Activated CD4-positive, alpha-beta T cell treated with anti-CD3 and anti-CD28 coated beads for 48 hours (primary cell): Measurements from ENCODE around the gene DESI1.

Experiments
- DNase-seq: peaks from one replicate; pipeline ENCODE4 v3.0.0-alpha.2; 2020

Gene DESI1

DNA sequence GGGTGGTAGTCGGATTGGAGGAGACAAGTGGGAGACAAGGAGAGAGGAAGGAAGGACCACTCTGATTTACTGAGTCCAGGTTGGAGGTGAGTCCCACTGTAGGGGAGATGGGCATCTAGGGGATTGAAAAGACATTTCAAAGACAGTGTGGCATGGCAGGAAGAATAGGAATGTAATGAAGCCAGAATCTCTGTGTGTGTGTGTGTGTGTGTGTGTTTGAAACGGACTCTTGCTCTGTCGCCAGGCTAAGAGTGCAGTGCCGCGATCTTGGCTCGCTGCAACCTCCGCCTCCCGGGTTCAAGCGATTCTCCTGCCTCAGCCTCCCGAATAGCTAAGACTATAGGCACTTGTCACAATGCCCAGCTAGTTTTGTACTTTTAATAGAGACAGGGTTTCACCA, 64.3 kb downstream of the DESI1 start:
- DNase-seq = no peak

DNA sequence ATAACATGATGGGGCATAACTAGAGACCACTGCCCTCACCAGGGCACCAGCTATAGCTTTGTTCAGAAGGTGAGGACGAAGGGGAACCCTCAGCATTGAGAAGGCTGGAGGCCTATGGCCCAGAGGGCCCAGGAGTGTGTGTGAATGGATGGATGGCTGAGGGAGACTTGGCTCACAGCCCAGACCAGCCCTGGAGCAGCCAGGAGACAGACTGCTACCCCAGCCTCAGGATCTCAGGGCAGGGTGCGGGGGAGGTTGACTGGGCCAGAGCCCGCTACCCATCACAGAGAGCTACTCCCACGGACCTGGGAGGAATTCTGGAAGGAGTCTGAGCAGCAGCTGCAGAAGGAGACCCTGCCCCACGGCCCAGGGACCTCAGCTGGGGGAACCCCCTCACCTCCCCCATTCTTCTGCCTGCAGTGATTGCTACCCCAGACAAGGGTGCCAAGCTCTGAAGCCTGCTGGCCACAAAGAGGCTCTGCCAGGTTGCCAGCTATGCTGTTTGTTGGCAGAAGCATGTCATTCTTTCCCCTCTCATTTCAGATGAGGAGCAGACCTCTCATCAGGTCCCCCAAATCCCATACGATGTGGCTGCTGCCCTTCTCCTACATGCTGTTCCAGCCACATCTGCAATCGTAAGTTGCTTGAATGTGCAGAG, 65.4 kb downstream of the DESI1 start:
- DNase-seq = no peak

DNA sequence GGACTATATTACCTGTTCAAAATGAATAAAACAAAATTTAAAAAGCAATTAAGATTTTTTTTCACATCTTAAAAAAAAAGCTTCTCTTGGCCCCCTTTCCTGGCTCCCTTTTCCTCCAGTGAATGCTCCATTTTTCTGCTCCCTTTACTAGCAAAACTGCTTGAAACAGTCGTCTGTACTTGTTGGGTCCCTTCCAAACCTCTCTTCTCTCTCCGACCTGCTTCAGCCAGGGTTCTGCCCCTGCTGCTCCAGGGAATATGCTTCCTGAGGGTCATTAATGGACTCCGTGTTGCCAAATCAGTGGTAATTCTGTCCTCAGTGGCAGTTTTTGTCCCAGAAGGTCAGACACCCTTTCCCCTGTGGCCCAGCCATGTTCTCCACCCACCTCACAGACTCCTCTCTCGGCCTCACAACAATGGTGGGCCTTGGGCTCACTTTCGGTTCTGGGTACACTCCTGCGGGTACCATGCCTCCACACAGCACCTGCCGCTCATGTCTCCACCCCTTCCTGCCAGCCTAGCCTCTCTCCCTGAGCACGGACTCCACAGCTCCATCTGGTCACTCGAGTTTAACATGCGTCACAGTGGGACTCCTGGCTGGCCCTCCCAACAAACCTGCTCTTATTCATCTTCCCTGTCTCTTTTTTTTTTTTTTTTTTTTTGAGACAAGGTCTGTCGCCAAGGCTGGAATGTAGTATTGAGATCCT, 68.8 kb downstream of the DESI1 start:
- DNase-seq = no peak

DNA sequence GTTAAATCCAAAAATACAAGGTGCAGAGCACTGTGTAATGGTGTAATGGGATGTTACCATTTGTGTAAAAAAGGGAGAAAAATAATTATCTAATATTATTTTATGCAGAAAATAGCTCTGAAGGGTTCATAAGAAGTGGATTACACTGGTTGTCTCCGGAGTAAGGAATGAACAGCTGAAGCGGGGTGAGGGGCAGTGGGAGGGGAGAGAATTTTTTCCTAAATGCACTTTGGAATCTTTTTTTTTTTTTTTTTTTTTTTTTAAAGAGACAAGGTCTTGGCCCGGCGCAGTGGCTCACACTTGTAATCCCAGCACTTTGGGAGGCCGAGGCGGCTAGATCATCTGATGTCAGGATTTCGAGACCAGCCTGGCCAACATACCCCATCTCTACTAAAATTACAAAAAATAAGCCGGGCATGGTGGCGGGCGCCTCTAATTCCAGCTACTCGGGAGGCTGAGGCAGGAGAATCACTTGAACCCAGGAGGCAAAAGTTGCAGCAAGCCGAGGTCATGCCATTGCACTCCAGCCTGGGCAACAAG, 69.8 kb downstream of the DESI1 start:
- no peak for DNase-seq

DNA sequence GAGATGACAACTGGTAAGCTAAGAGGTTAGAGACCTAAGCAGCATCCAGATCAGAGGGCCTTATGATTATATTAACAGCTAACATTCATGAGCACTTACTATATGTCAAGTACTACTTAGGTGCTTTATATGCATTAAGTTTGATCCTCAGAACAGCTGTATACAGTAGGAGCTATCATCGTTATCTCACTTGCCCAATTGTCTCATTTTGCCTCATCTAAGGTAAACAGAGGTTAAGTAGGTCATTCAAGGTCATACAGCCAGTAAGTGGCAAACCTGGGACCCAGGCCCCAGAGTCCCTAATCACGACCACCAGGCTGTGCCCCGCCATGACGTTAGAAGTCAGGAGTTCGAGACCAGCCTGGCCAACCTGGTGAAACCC, 72.0 kb downstream of the DESI1 start:
- DNase-seq = no peak
